ENCODE measurements around the gene PRC1. TPM values are rescaled to one million over a fixed set of nuclear protein-coding genes. Genes with fewer than 3 reads are reported as not detected.
A peak's percentile ranks its signal among the peaks of the same experiment; 100 is the strongest.

The PRC1 gene
- total RNA-seq, 1 donor from 2014 or later: 161 TPM

GRCh38 chr15:90989040-90989768 lies 5.1 kb downstream of the PRC1 start:
- peaks cover under 1% of the 10 kb centered on the region for H3K36me3 Mint-ChIP-seq (ENCODE audit: low read depth)
- peak overlapping the region; percentile 51 for H3K4me3 Mint-ChIP-seq
- H3K27ac Mint-ChIP-seq (ENCODE audit: unreplicated experiment): no peak overlapping the region
- TF ChIP-seq CTCF (conservative IDR thresholded peaks at IDR 0.05): no peak
- no peak for DNase-seq (ENCODE audit: low read depth, low spot score)
- H3K27me3 Mint-ChIP-seq (ENCODE audit: low read depth): peaks cover under 1% of the 10 kb centered on the region
- no peaks in the 10 kb centered on the region for H3K9me3 Mint-ChIP-seq
- peaks cover 40% of the 10 kb centered on the region for H3K4me1 Mint-ChIP-seq

- TF ChIP-seq CTCF (conservative IDR thresholded peaks at IDR 0.05): no peak
- H3K9me3 Mint-ChIP-seq: no peaks in the 10 kb centered on the region
- H3K27me3 Mint-ChIP-seq (ENCODE audit: low read depth): no peaks in the 10 kb centered on the region
- peak overlapping the region; percentile 51 for H3K4me3 Mint-ChIP-seq
- peaks cover 36% of the 10 kb centered on the region for H3K4me1 Mint-ChIP-seq
- H3K27ac Mint-ChIP-seq (ENCODE audit: unreplicated experiment): peak overlapping the region; percentile 10
- peaks cover 3% of the 10 kb centered on the region for H3K36me3 Mint-ChIP-seq (ENCODE audit: low read depth)
- no peak for DNase-seq (ENCODE audit: low read depth, low spot score)
These were observed 6.0 kb downstream of the PRC1 start for GRCh38 chr15:90988296-90988695.

- Mint-ChIP-seq H3K27ac (ENCODE audit: unreplicated experiment) (peak overlapping the region; percentile 80), H3K36me3 (ENCODE audit: low read depth) (peaks cover 3% of the 10 kb centered on the region), H3K4me1 (peaks cover 30% of the 10 kb centered on the region), H3K4me3 (peak overlapping the region; percentile 13), H3K9me3 (no peaks in the 10 kb centered on the region), H3K27me3 (ENCODE audit: low read depth) (no peaks in the 10 kb centered on the region)
- DNase-seq (ENCODE audit: low read depth, low spot score): no peak
- TF ChIP-seq CTCF (conservative IDR thresholded peaks at IDR 0.05): no peak
These were observed 6.7 kb downstream of the PRC1 start for GRCh38 chr15:90987561-90988141.

- Mint-ChIP-seq H3K9me3 (no peaks in the 10 kb centered on the region), H3K27ac (ENCODE audit: unreplicated experiment) (no peak overlapping the region), H3K27me3 (ENCODE audit: low read depth) (no peaks in the 10 kb centered on the region), H3K4me3 (no peak overlapping the region), H3K36me3 (ENCODE audit: low read depth) (peaks cover 3% of the 10 kb centered on the region), H3K4me1 (peaks cover 22% of the 10 kb centered on the region)
- DNase-seq (ENCODE audit: low read depth, low spot score): no peak
- TF ChIP-seq CTCF (conservative IDR thresholded peaks at IDR 0.05): no peak
These were observed 7.4 kb downstream of the PRC1 start for GRCh38 chr15:90986790-90987507.

GRCh38 chr15:90982135-90982534 lies 12.2 kb downstream of the PRC1 start:
- Mint-ChIP-seq H3K27ac (ENCODE audit: unreplicated experiment) (no peak overlapping the region), H3K4me1 (no peaks in the 10 kb centered on the region), H3K4me3 (no peak overlapping the region), H3K27me3 (ENCODE audit: low read depth) (no peaks in the 10 kb centered on the region), H3K9me3 (no peaks in the 10 kb centered on the region), H3K36me3 (ENCODE audit: low read depth) (peaks cover 19% of the 10 kb centered on the region)
- no peak for TF ChIP-seq CTCF (conservative IDR thresholded peaks at IDR 0.05)
- no peak for DNase-seq (ENCODE audit: low read depth, low spot score)

Measured in neural crest cell (in vitro differentiated cells).